OCI-LY7 (cell line): ENCODE results near the gene BCAR3.

Experiments
- EZH2phosphoT487 ChIP-seq: fragments of 200-600 bp; sonication (generic); IDR thresholded peaks from 2 replicates; pipeline ENCODE4 v1.6.1; 2018; ENCODE audit warnings: low read depth, borderline replicate concordance, mild to moderate bottlenecking, mixed run types, antibody characterized with exemption, low read length, moderate library complexity, mixed read lengths
- TF ChIP-seq, protein P1 (sequence below): fragments of 200-600 bp; sonication (generic); conservative IDR thresholded peaks from 2 replicates; pipeline ENCODE4 v1.5.1; 2014; ENCODE audit warnings: mild to moderate bottlenecking, antibody characterized with exemption, low read length, moderate library complexity, mixed read lengths

GRCh38 chr1:93683234-93683633, 1.6 kb upstream of the BCAR3 start:
- TF ChIP-seq, protein P1, sequence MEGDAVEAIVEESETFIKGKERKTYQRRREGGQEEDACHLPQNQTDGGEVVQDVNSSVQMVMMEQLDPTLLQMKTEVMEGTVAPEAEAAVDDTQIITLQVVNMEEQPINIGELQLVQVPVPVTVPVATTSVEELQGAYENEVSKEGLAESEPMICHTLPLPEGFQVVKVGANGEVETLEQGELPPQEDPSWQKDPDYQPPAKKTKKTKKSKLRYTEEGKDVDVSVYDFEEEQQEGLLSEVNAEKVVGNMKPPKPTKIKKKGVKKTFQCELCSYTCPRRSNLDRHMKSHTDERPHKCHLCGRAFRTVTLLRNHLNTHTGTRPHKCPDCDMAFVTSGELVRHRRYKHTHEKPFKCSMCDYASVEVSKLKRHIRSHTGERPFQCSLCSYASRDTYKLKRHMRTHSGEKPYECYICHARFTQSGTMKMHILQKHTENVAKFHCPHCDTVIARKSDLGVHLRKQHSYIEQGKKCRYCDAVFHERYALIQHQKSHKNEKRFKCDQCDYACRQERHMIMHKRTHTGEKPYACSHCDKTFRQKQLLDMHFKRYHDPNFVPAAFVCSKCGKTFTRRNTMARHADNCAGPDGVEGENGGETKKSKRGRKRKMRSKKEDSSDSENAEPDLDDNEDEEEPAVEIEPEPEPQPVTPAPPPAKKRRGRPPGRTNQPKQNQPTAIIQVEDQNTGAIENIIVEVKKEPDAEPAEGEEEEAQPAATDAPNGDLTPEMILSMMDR: no peak
- TF ChIP-seq EZH2phosphoT487: no peak
